ENCODE measurements around the gene ASXL3.
A peak's percentile ranks its signal among the peaks of the same experiment; 100 is the strongest.

ASXL3 gene

DNA sequence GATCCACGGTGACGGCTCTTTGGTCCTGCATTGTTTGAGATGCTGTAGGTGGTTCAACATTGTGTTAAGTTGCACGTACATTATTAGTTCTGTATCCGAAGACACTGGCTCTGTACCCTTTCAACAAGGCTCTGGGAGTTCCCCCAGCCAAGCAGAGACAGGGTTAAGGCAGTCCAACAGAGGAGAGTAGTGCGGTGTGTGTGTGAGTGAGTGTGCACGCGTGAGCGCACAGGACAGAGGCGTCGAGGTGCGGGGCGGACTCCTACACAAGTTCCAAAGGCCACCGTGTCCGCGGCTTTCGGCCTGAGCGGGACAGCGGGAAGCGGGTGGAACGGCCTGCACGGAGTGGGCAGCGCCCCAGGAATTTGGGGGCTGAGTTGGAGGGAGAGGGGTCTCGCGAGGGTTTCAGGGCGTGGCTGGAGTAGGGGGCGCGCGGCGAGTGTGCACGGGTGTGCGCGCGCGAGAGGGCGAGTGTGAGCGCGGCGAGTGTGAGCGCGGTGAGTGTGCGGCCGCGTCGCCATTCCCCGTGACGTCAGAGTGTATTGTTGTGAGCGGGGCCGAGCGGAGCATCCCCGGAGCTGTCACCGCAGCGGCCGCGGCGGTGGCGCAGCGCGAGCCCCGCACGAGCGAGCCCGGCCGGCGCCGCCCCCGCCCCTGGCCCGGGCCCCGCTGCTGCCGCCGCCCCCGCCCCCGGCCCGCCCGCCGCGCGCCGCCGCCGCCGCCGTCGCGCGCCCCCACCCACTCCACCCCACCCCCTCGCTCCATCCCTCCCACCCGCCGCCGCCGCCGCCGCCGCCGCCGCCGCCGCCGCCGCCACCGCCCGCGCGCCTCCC lies at the start of gene ASXL3:
Gene ASXL3 (plus strand): TSS at position 535 of the 833 bp plus-strand sequence. CDS start 413 bp downstream, outside the sequence.
- Mint-ChIP-seq H3K27ac (peak within 1 kb of the TSS; percentile 97), H3K4me1 (peaks cover 43% of the 10 kb centered on the region), H3K36me3 (ENCODE audit: low read depth) (no peaks in the 10 kb centered on the region), H3K4me3 (peak within 1 kb of the TSS; percentile 97), H3K27me3 (ENCODE audit: low read depth, poor library complexity) (peaks cover 7% of the 10 kb centered on the region), H3K9me3 (peaks cover 3% of the 10 kb centered on the region)
- DNase-seq: peak; percentile 68
- TF ChIP-seq, protein P1, sequence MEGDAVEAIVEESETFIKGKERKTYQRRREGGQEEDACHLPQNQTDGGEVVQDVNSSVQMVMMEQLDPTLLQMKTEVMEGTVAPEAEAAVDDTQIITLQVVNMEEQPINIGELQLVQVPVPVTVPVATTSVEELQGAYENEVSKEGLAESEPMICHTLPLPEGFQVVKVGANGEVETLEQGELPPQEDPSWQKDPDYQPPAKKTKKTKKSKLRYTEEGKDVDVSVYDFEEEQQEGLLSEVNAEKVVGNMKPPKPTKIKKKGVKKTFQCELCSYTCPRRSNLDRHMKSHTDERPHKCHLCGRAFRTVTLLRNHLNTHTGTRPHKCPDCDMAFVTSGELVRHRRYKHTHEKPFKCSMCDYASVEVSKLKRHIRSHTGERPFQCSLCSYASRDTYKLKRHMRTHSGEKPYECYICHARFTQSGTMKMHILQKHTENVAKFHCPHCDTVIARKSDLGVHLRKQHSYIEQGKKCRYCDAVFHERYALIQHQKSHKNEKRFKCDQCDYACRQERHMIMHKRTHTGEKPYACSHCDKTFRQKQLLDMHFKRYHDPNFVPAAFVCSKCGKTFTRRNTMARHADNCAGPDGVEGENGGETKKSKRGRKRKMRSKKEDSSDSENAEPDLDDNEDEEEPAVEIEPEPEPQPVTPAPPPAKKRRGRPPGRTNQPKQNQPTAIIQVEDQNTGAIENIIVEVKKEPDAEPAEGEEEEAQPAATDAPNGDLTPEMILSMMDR (IDR thresholded peaks at IDR 0.05): no peak

DNA sequence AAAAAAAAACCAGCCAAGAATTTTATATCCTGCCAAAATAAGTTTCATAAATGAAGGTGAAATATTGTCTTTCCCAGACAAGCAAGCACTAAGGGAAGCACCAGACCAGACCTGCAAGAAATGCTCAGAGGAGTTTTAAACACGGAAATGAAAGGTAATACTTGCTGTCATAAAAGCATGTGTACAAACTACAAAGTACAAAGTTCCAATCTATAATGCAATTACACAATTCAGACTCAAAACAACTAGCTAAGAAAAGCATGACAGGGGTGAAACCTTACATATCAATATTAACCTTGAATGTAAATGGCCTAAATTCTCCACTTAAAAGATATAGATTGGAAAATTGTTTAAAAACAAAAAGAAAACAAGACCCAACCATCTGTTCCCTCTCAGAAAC lies 45.0 kb upstream of the ASXL3 start:
- Mint-ChIP-seq H3K9me3 (no peaks in the 10 kb centered on the region), H3K27ac (no peak overlapping the region), H3K36me3 (ENCODE audit: low read depth) (no peaks in the 10 kb centered on the region), H3K4me3 (no peak overlapping the region), H3K27me3 (ENCODE audit: low read depth, poor library complexity) (no peaks in the 10 kb centered on the region), H3K4me1 (peaks cover 6% of the 10 kb centered on the region)
- TF ChIP-seq, protein P1 (IDR thresholded peaks at IDR 0.05): no peak
- no peak for DNase-seq

DNA sequence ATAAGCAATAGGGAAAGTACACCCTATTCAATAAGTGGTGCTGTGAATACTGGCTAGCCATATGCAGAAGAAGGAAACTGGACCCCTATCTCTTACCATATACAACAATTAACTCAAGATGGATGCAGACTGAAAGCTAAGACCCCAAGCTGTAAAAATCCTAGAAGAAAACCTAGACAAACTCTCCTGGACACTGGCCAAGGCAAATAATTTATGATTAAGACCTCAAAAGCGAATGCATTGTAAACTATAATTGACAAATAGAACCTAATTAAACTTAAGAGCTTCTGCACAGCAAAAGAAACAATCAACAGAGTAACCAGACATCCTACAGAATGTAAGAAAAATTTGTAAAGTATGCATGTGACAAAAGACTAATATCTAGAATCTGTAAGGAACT lies 41.1 kb upstream of the ASXL3 start:
- TF ChIP-seq, protein P1 (IDR thresholded peaks at IDR 0.05): no peak
- no peak overlapping the region for H3K4me3 Mint-ChIP-seq
- no peaks in the 10 kb centered on the region for H3K9me3 Mint-ChIP-seq
- no peak for DNase-seq
- no peak overlapping the region for H3K27ac Mint-ChIP-seq
- no peaks in the 10 kb centered on the region for H3K27me3 Mint-ChIP-seq (ENCODE audit: low read depth, poor library complexity)
- H3K4me1 Mint-ChIP-seq: peaks cover 6% of the 10 kb centered on the region
- no peaks in the 10 kb centered on the region for H3K36me3 Mint-ChIP-seq (ENCODE audit: low read depth)

DNA sequence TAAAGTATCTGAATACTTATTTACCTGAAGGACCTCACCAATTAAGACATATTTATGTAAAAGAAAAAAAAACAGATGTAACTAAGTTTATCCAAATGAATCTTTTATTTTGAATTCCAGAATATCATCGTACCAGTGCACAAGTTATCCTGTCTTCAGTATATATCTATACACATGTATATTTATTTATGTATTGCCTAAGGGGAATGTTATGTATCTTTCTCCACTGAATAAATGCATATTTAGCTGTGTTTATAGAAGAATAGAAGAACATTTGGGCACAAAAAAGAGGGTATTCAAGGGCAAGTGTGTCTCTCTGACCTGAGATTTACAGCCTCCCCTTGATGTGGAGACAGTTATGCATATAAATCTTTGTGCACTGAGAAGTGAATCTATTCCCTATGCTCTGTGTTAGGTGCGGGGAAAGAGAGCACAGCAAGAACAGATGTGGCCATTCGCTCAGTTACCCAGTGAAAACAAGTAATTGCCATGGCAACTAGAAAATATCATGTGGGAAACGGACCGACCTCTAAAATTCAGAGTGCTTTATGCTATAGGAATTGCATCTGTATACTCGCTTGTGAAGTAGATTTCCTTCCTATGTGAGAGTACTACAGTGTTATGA lies 39.5 kb upstream of the ASXL3 start:
- Mint-ChIP-seq H3K27ac (no peak overlapping the region), H3K4me3 (no peak overlapping the region), H3K9me3 (no peaks in the 10 kb centered on the region), H3K4me1 (peaks cover 6% of the 10 kb centered on the region), H3K36me3 (ENCODE audit: low read depth) (no peaks in the 10 kb centered on the region), H3K27me3 (ENCODE audit: low read depth, poor library complexity) (no peaks in the 10 kb centered on the region)
- DNase-seq: no peak
- TF ChIP-seq, protein P1 (IDR thresholded peaks at IDR 0.05): no peak

DNA sequence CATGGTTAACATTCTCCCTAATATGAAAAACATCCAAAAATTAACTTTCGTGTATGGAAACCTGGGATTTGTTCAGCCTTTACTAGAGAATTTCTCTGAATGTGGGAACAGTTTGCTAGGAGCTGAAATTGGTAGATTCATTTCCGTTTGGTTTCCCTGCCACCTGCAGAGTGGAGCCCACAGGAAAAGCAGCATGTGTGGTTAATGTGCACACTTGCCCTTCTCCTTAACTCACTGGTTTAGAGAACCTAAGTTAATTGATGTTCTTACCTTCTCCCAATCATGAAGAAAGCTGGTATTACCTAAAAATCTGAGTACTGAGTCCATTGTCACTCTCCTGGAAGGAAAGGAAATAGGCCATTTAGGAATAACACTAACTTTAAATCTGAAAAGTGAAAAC lies 37.6 kb upstream of the ASXL3 start:
- Mint-ChIP-seq H3K27ac (no peak overlapping the region), H3K36me3 (ENCODE audit: low read depth) (no peaks in the 10 kb centered on the region), H3K27me3 (ENCODE audit: low read depth, poor library complexity) (no peaks in the 10 kb centered on the region), H3K4me3 (no peak overlapping the region), H3K9me3 (no peaks in the 10 kb centered on the region), H3K4me1 (peaks cover 6% of the 10 kb centered on the region)
- TF ChIP-seq, protein P1 (IDR thresholded peaks at IDR 0.05): no peak
- DNase-seq: no peak

Measured in nephron progenitor cell (in vitro differentiated cells).